IMR-90 (cell line): Measurements from ENCODE around the gene AP1M2.

Source experiments
- POLR2A ChIP-seq: IDR thresholded peaks from 2 replicates; pipeline ENCODE4 v1.6.1; 2012; ENCODE audit warnings: mild to moderate bottlenecking, low read depth, low read length
- SMC3 ChIP-seq: fragments of 150-350 bp; IDR thresholded peaks from 2 replicates; pipeline ENCODE4 v1.6.1; 2016; ENCODE audit warnings: low read depth, mild to moderate bottlenecking, antibody characterized with exemption, low read length, moderate library complexity
- TF ChIP-seq, protein P1 (sequence below): conservative IDR thresholded peaks from 2 replicates; pipeline ENCODE4 v1.5.1; 2012; ENCODE audit warnings: mild to moderate bottlenecking, low read depth, low read length, improper control_type of control experiment

DNA sequence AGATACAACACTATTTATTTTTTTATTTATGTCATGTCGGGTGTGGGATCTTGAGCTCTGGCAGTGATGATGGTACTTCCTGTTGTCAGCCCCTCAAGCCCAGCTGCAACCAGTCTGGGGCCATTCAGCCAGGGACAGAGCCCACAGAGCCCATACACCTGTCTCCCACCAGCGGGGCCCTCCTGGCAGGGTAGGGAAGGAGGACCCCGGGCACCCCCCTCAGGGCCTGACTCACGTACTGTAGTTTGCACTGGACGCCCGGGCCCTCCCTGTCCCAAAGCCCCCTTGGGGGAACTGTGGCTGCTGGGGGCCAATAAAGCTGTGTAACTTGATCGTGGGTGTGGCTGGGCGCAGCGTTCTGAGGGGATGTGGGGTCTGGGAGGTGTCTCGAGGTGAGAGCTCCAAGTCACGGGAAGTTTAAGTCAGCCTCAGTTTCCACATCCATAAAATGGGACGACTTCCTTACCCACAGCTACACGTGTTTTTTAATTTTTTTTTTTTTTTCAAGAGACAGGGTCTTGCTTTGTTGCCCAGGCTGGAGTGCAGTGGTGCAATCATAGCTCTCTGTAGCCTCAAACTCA, 33.9 kb downstream of the AP1M2 start:
- TF ChIP-seq, protein P1, sequence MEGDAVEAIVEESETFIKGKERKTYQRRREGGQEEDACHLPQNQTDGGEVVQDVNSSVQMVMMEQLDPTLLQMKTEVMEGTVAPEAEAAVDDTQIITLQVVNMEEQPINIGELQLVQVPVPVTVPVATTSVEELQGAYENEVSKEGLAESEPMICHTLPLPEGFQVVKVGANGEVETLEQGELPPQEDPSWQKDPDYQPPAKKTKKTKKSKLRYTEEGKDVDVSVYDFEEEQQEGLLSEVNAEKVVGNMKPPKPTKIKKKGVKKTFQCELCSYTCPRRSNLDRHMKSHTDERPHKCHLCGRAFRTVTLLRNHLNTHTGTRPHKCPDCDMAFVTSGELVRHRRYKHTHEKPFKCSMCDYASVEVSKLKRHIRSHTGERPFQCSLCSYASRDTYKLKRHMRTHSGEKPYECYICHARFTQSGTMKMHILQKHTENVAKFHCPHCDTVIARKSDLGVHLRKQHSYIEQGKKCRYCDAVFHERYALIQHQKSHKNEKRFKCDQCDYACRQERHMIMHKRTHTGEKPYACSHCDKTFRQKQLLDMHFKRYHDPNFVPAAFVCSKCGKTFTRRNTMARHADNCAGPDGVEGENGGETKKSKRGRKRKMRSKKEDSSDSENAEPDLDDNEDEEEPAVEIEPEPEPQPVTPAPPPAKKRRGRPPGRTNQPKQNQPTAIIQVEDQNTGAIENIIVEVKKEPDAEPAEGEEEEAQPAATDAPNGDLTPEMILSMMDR, result no peak
- TF ChIP-seq POLR2A (no peak), SMC3 (no peak)
